ENCODE data around the gene PRR7.

PRR7 gene

GRCh38 chr5:177452688-177453638 lies 6.3 kb downstream of the PRR7 start:
- DNase-seq (ENCODE audit: low read depth): no peak

GRCh38 chr5:177453852-177454396 lies 7.3 kb downstream of the PRR7 start:
- DNase-seq (ENCODE audit: low read depth): no peak

- no peak for DNase-seq (ENCODE audit: low read depth)
Measured at GRCh38 chr5:177454397-177455035, 7.9 kb downstream of the PRR7 start.

GRCh38 chr5:177455036-177455660 lies 8.5 kb downstream of the PRR7 start:
- DNase-seq (ENCODE audit: low read depth): no peak

GRCh38 chr5:177455661-177456590 lies 9.3 kb downstream of the PRR7 start:
- DNase-seq (ENCODE audit: low read depth): no peak

- no peak for DNase-seq (ENCODE audit: low read depth)
Measured at GRCh38 chr5:177456591-177456964, 10.0 kb downstream of the PRR7 start.

GRCh38 chr5:177456976-177457851 lies 10.6 kb downstream of the PRR7 start:
- DNase-seq (ENCODE audit: low read depth): peak; percentile 46

- no peak for DNase-seq (ENCODE audit: low read depth)
Measured at GRCh38 chr5:177457852-177458681, 11.5 kb downstream of the PRR7 start.

- DNase-seq (ENCODE audit: low read depth): no peak
Measured at GRCh38 chr5:177458912-177459350, 12.3 kb downstream of the PRR7 start.

GRCh38 chr5:177459357-177459756 lies 12.7 kb downstream of the PRR7 start:
- no peak for DNase-seq (ENCODE audit: low read depth)

GRCh38 chr5:177459819-177460628 lies 13.4 kb downstream of the PRR7 start:
- DNase-seq (ENCODE audit: low read depth): no peak

GRCh38 chr5:177462021-177462670 lies 15.5 kb downstream of the PRR7 start:
- no peak for DNase-seq (ENCODE audit: low read depth)

GRCh38 chr5:177465044-177465443 lies 18.4 kb downstream of the PRR7 start:
- DNase-seq (ENCODE audit: low read depth): no peak

- DNase-seq (ENCODE audit: low read depth): no peak
Measured at GRCh38 chr5:177466861-177467260, 20.2 kb downstream of the PRR7 start.

GRCh38 chr5:177467436-177467835 lies 20.8 kb downstream of the PRR7 start:
- DNase-seq (ENCODE audit: low read depth): no peak

- DNase-seq (ENCODE audit: low read depth): no peak
Measured at GRCh38 chr5:177468329-177468684, 21.7 kb downstream of the PRR7 start.

- DNase-seq (ENCODE audit: low read depth): no peak
Measured at GRCh38 chr5:177468685-177469628, 22.3 kb downstream of the PRR7 start.
